Right lobe of liver (tissue), 4 donors: ENCODE data around the gene NPFFR1.

Experiments
- POLR2A ChIP-seq: fragments of 450-650 bp; IDR thresholded peaks from one replicate; pipeline ENCODE4 v1.6.1; 2017; ENCODE audit warnings: antibody characterized with exemption, mild to moderate bottlenecking
- TF ChIP-seq, protein P1 (sequence below), 4 donors: fragments of 200-600 bp in 3 of 4; fragments of 450-650 bp in 1 of 4; IDR thresholded peaks; one replicate each; pipeline versions ENCODE4 v1.5.1 to v1.8.0; 2016 to 2022; ENCODE audit warnings: antibody characterized with exemption in 4 of 4, mild to moderate bottlenecking in 2 of 4
- donor health status: DM: no; HTN: no; CAD: no.
- donor health status: DM: no; HTN: no; CAD: no.
- donor health status: DM: no; HTN: yes; CAD: no.

DNA sequence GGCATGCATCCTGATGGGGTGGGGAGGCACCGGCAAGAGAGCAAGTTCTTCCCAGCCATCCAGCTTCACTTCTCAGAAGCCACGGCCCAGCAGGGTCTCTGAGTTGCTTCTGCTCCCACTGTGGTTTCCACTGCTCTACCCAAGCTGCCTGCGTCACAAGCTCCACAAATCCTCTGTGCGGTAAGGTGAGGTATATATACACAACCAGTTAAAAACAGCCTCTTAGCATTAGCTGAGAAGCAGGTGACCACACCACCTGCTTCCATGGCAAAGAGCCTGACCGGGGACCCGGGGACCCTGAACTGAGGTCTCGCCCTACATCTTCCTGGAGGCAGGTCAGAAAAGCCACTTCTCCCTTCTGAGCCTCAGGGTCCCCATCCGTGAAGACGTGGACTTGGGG, 46.9 kb upstream of the NPFFR1 start:
- TF ChIP-seq, protein P1, sequence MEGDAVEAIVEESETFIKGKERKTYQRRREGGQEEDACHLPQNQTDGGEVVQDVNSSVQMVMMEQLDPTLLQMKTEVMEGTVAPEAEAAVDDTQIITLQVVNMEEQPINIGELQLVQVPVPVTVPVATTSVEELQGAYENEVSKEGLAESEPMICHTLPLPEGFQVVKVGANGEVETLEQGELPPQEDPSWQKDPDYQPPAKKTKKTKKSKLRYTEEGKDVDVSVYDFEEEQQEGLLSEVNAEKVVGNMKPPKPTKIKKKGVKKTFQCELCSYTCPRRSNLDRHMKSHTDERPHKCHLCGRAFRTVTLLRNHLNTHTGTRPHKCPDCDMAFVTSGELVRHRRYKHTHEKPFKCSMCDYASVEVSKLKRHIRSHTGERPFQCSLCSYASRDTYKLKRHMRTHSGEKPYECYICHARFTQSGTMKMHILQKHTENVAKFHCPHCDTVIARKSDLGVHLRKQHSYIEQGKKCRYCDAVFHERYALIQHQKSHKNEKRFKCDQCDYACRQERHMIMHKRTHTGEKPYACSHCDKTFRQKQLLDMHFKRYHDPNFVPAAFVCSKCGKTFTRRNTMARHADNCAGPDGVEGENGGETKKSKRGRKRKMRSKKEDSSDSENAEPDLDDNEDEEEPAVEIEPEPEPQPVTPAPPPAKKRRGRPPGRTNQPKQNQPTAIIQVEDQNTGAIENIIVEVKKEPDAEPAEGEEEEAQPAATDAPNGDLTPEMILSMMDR (IDR thresholded peaks at IDR 0.05) = no peak
- no peak for TF ChIP-seq POLR2A
